DOHH2 (cell line): ENCODE measurements around the gene ZNF723.

Source experiments
- H3F3A ChIP-seq: fragments of 200-600 bp; sonication (generic), shearing (Covaris generic); 2 replicates; pipeline ENCODE4 v1.6.0; 2016; ENCODE audit warnings: antibody characterized with exemption, mild to moderate bottlenecking; ENCODE audit not compliant: control insufficient read depth, insufficient read depth
- H3K27ac ChIP-seq: fragments of 200-600 bp; sonication (generic); 2 replicates; pipeline ENCODE4 v1.5.1; 2014; ENCODE audit warnings: low read depth, mild to moderate bottlenecking, low read length, moderate library complexity
- H3K27me3 ChIP-seq: fragments of 200-600 bp; sonication (generic); 2 replicates; pipeline ENCODE4 v1.6.1; 2014; ENCODE audit warnings: mild to moderate bottlenecking, low read length, mixed read lengths; ENCODE audit not compliant: control insufficient read depth
- H3K36me3 ChIP-seq: fragments of 200-600 bp; sonication (generic); 2 replicates; pipeline ENCODE4 v1.6.1; 2014; ENCODE audit warnings: mild to moderate bottlenecking, low read length, moderate library complexity, mixed read lengths; ENCODE audit not compliant: control insufficient read depth
- H3K4me1 ChIP-seq: fragments of 200-600 bp; sonication (generic); 2 replicates; pipeline ENCODE4 v1.6.1; 2014; ENCODE audit warnings: mild to moderate bottlenecking, low read length, mixed read lengths; ENCODE audit not compliant: control insufficient read depth
- H3K4me2 ChIP-seq: fragments of 200-600 bp; sonication (generic); 2 replicates; pipeline ENCODE4 v1.6.0; 2014; ENCODE audit warnings: mild to moderate bottlenecking, low read length, moderate library complexity
- H3K4me3 ChIP-seq: fragments of 200-600 bp; sonication (generic); 2 replicates; pipeline ENCODE4 v1.5.1; 2014; ENCODE audit warnings: mild to moderate bottlenecking, low read length, mixed read lengths
- H3K79me2 ChIP-seq: fragments of 200-600 bp; sonication (generic); 2 replicates; pipeline ENCODE4 v1.6.1; 2014; ENCODE audit warnings: mild to moderate bottlenecking, low read length, mixed read lengths; ENCODE audit not compliant: control insufficient read depth
- H3K9me2 ChIP-seq: fragments of 200-600 bp; sonication (generic); replicated peaks from 2 replicates; pipeline ENCODE4 v1.6.1; 2014; ENCODE audit warnings: mild to moderate bottlenecking, low read length, mixed read lengths; ENCODE audit not compliant: control insufficient read depth
- H3K9me3 ChIP-seq: fragments of 200-600 bp; sonication (generic); 2 replicates; pipeline ENCODE4 v1.6.1; 2014; ENCODE audit warnings: antibody characterized with exemption, low read length, mixed read lengths; ENCODE audit not compliant: control insufficient read depth, insufficient read depth
- H4K20me1 ChIP-seq: fragments of 200-600 bp; sonication (generic); 2 replicates; pipeline ENCODE4 v1.6.0; 2014; ENCODE audit warnings: low read depth, mild to moderate bottlenecking, antibody characterized with exemption, low read length, moderate library complexity; ENCODE audit not compliant: control insufficient read depth, insufficient read depth
- CTCF ChIP-seq: fragments of 200-600 bp; sonication (generic); IDR thresholded peaks from one replicate; pipeline ENCODE4 v1.5.1; 2014; ENCODE audit warnings: antibody characterized with exemption, mild to moderate bottlenecking, low read depth, low read length; ENCODE audit not compliant: poor library complexity, severe bottlenecking
- EZH2phosphoT487 ChIP-seq: fragments of 200-600 bp; sonication (generic); IDR thresholded peaks from 2 replicates; pipeline ENCODE4 v1.6.1; 2017; ENCODE audit warnings: borderline replicate concordance, mild to moderate bottlenecking, antibody characterized with exemption, low read length, moderate library complexity, mixed read lengths

The ZNF723 gene

GRCh38 chr19:22882797-22883196 lies 50.7 kb downstream of the ZNF723 start:
- no peak overlapping the region for H3K4me2 ChIP-seq
- H3K4me1 ChIP-seq = no peaks in the 10 kb centered on the region
- H3K36me3 ChIP-seq = no peaks in the 10 kb centered on the region
- no peaks in the 10 kb centered on the region for H3K9me2 ChIP-seq
- H3K4me3 ChIP-seq = no peak overlapping the region
- no peaks in the 10 kb centered on the region for H3K27me3 ChIP-seq
- TF ChIP-seq CTCF = peak; percentile 69
- no peak for TF ChIP-seq EZH2phosphoT487
- H3K9me3 ChIP-seq = no peaks in the 10 kb centered on the region
- no peaks in the 10 kb centered on the region for H3F3A ChIP-seq
- H4K20me1 ChIP-seq = no peaks in the 10 kb centered on the region
- H3K27ac ChIP-seq = no peak overlapping the region
- H3K79me2 ChIP-seq = no peaks in the 10 kb centered on the region

- Histone ChIP-seq H4K20me1 (no peaks in the 10 kb centered on the region), H3K4me3 (no peak overlapping the region), H3K79me2 (no peaks in the 10 kb centered on the region), H3K9me3 (peaks cover 6% of the 10 kb centered on the region; the same call in 1 of the 2 replicates), H3K36me3 (no peaks in the 10 kb centered on the region), H3K9me2 (no peaks in the 10 kb centered on the region), H3F3A (no peaks in the 10 kb centered on the region), H3K4me1 (no peaks in the 10 kb centered on the region), H3K4me2 (no peak overlapping the region), H3K27me3 (no peaks in the 10 kb centered on the region), H3K27ac (no peak overlapping the region)
- TF ChIP-seq CTCF (no peak), EZH2phosphoT487 (no peak)
Observed at GRCh38 chr19:22893855-22894270, 61.8 kb downstream of the ZNF723 start.

GRCh38 chr19:22901431-22902130 lies 69.5 kb downstream of the ZNF723 start:
- H3K4me1 ChIP-seq = no peaks in the 10 kb centered on the region
- no peaks in the 10 kb centered on the region for H4K20me1 ChIP-seq
- TF ChIP-seq CTCF (no peak), EZH2phosphoT487 (no peak)
- H3F3A ChIP-seq = no peaks in the 10 kb centered on the region
- no peak overlapping the region for H3K27ac ChIP-seq
- H3K9me3 ChIP-seq = peaks cover 15% of the 10 kb centered on the region; the same call in 1 of the 2 replicates
- no peaks in the 10 kb centered on the region for H3K9me2 ChIP-seq
- H3K4me2 ChIP-seq = no peak overlapping the region
- H3K4me3 ChIP-seq = no peak overlapping the region
- no peaks in the 10 kb centered on the region for H3K27me3 ChIP-seq
- no peaks in the 10 kb centered on the region for H3K79me2 ChIP-seq
- no peaks in the 10 kb centered on the region for H3K36me3 ChIP-seq
